ENCODE measurements around the gene CHL1.

CHL1 gene

GRCh38 chr3:207973-208372, 11.4 kb downstream of the CHL1 start:
- no peaks in the 10 kb centered on the region for H3K4me1 ChIP-seq (ENCODE audit: control insufficient read depth, low read depth, low read length)
- no peak overlapping the region for H4K5ac ChIP-seq (ENCODE audit: low read length)
- H2AK5ac ChIP-seq (ENCODE audit: low read length): no peak overlapping the region
- H3K27me3 ChIP-seq (ENCODE audit: insufficient read depth, low read length, poor library complexity): no peaks in the 10 kb centered on the region
- no peak overlapping the region for H4K8ac ChIP-seq (ENCODE audit: low read depth, low read length)
- H2BK5ac ChIP-seq (ENCODE audit: low read length): no peak overlapping the region
- H3K79me2 ChIP-seq (ENCODE audit: control insufficient read depth, insufficient read depth, low read length): no peaks in the 10 kb centered on the region
- no peak for DNase-seq
- H2BK120ac ChIP-seq (ENCODE audit: low read depth, low read length): no peak overlapping the region
- no peak overlapping the region for H3K18ac ChIP-seq (ENCODE audit: low read length)
- no peak overlapping the region for H3K56ac ChIP-seq (ENCODE audit: low read length)
- peaks cover 1% of the 10 kb centered on the region for H3K79me1 ChIP-seq (ENCODE audit: low read length)
- H3K4ac ChIP-seq (ENCODE audit: low read depth, low read length): no peak overlapping the region
- no peak overlapping the region for H3K27ac ChIP-seq (ENCODE audit: low read depth, low read length)
- no peak overlapping the region for H3K9ac ChIP-seq (ENCODE audit: low read length)
- no peak overlapping the region for H2BK15ac ChIP-seq (replicated peaks; ENCODE audit: low read depth)
- no peak overlapping the region for H3K23ac ChIP-seq (ENCODE audit: low read length)
- no peaks in the 10 kb centered on the region for H3K36me3 ChIP-seq (ENCODE audit: control insufficient read depth, insufficient read depth, low read length)
- H3K4me3 ChIP-seq (ENCODE audit: low read length): no peak overlapping the region
- H3K4me2 ChIP-seq (ENCODE audit: low read length): no peak overlapping the region

- Histone ChIP-seq H3K4me3 (ENCODE audit: low read length) (no peak overlapping the region), H3K4ac (ENCODE audit: low read depth, low read length) (no peak overlapping the region), H4K5ac (ENCODE audit: low read length) (no peak overlapping the region), H3K36me3 (ENCODE audit: control insufficient read depth, insufficient read depth, low read length) (no peaks in the 10 kb centered on the region), H2BK5ac (ENCODE audit: low read length) (no peak overlapping the region), H2BK15ac (replicated peaks; ENCODE audit: low read depth) (no peak overlapping the region), H3K56ac (ENCODE audit: low read length) (no peak overlapping the region), H3K79me2 (ENCODE audit: control insufficient read depth, insufficient read depth, low read length) (no peaks in the 10 kb centered on the region), H3K23ac (ENCODE audit: low read length) (no peak overlapping the region), H3K79me1 (ENCODE audit: low read length) (peaks cover 1% of the 10 kb centered on the region), H3K4me2 (ENCODE audit: low read length) (no peak overlapping the region), H3K18ac (ENCODE audit: low read length) (no peak overlapping the region), H3K27ac (ENCODE audit: low read depth, low read length) (no peak overlapping the region), H2AK5ac (ENCODE audit: low read length) (no peak overlapping the region), H3K9ac (ENCODE audit: low read length) (no peak overlapping the region), H3K27me3 (ENCODE audit: insufficient read depth, low read length, poor library complexity) (no peaks in the 10 kb centered on the region), H4K8ac (ENCODE audit: low read depth, low read length) (no peak overlapping the region), H3K4me1 (ENCODE audit: control insufficient read depth, low read depth, low read length) (no peaks in the 10 kb centered on the region), H2BK120ac (ENCODE audit: low read depth, low read length) (no peak overlapping the region)
- no CpG with 5 or more reads among the region's 4 CpGs for WGBS (ENCODE audit: extremely low coverage, insufficient coverage, low lambda C conversion rate)
- DNase-seq: no peak
Measured at GRCh38 chr3:210669-211068, 14.1 kb downstream of the CHL1 start.

GRCh38 chr3:212432-212831, 15.9 kb downstream of the CHL1 start:
- no peak overlapping the region for H4K5ac ChIP-seq (ENCODE audit: low read length)
- DNase-seq: no peak
- no peak overlapping the region for H3K18ac ChIP-seq (ENCODE audit: low read length)
- no peak overlapping the region for H2BK5ac ChIP-seq (ENCODE audit: low read length)
- peaks cover 1% of the 10 kb centered on the region for H3K79me1 ChIP-seq (ENCODE audit: low read length)
- H3K4me1 ChIP-seq (ENCODE audit: control insufficient read depth, low read depth, low read length): no peaks in the 10 kb centered on the region
- H3K9ac ChIP-seq (ENCODE audit: low read length): no peak overlapping the region
- H3K36me3 ChIP-seq (ENCODE audit: control insufficient read depth, insufficient read depth, low read length): no peaks in the 10 kb centered on the region
- no peak overlapping the region for H4K8ac ChIP-seq (ENCODE audit: low read depth, low read length)
- no peak overlapping the region for H3K27ac ChIP-seq (ENCODE audit: low read depth, low read length)
- no peaks in the 10 kb centered on the region for H3K27me3 ChIP-seq (ENCODE audit: insufficient read depth, low read length, poor library complexity)
- no CpG with 5 or more reads among the region's 4 CpGs for WGBS (ENCODE audit: extremely low coverage, insufficient coverage, low lambda C conversion rate)
- no peaks in the 10 kb centered on the region for H3K79me2 ChIP-seq (ENCODE audit: control insufficient read depth, insufficient read depth, low read length)
- H3K4me2 ChIP-seq (ENCODE audit: low read length): no peak overlapping the region
- no peak overlapping the region for H2AK5ac ChIP-seq (ENCODE audit: low read length)
- no peak overlapping the region for H3K4ac ChIP-seq (ENCODE audit: low read depth, low read length)
- no peak overlapping the region for H2BK15ac ChIP-seq (replicated peaks; ENCODE audit: low read depth)
- H3K23ac ChIP-seq (ENCODE audit: low read length): no peak overlapping the region
- no peak overlapping the region for H2BK120ac ChIP-seq (ENCODE audit: low read depth, low read length)
- H3K56ac ChIP-seq (ENCODE audit: low read length): no peak overlapping the region
- no peak overlapping the region for H3K4me3 ChIP-seq (ENCODE audit: low read length)

GRCh38 chr3:217099-217813, 20.7 kb downstream of the CHL1 start:
- no peaks in the 10 kb centered on the region for H3K27me3 ChIP-seq (ENCODE audit: insufficient read depth, low read length, poor library complexity)
- no CpG with 5 or more reads among the region's 5 CpGs for WGBS (ENCODE audit: extremely low coverage, insufficient coverage, low lambda C conversion rate)

GRCh38 chr3:217948-218347, 21.4 kb downstream of the CHL1 start:
- Histone ChIP-seq H3K27me3 (ENCODE audit: insufficient read depth, low read length, poor library complexity) (no peaks in the 10 kb centered on the region), H4K5ac (ENCODE audit: low read length) (no peak overlapping the region), H3K4ac (ENCODE audit: low read depth, low read length) (no peak overlapping the region), H3K79me2 (ENCODE audit: control insufficient read depth, insufficient read depth, low read length) (no peaks in the 10 kb centered on the region), H3K4me1 (ENCODE audit: control insufficient read depth, low read depth, low read length) (no peaks in the 10 kb centered on the region), H4K8ac (ENCODE audit: low read depth, low read length) (no peak overlapping the region), H2AK5ac (ENCODE audit: low read length) (no peak overlapping the region), H2BK5ac (ENCODE audit: low read length) (no peak overlapping the region), H3K27ac (ENCODE audit: low read depth, low read length) (no peak overlapping the region), H2BK15ac (replicated peaks; ENCODE audit: low read depth) (no peak overlapping the region), H3K23ac (ENCODE audit: low read length) (no peak overlapping the region), H3K36me3 (ENCODE audit: control insufficient read depth, insufficient read depth, low read length) (no peaks in the 10 kb centered on the region), H2BK120ac (ENCODE audit: low read depth, low read length) (no peak overlapping the region), H3K4me2 (ENCODE audit: low read length) (no peak overlapping the region), H3K9ac (ENCODE audit: low read length) (no peak overlapping the region), H3K4me3 (ENCODE audit: low read length) (no peak overlapping the region), H3K56ac (ENCODE audit: low read length) (no peak overlapping the region), H3K18ac (ENCODE audit: low read length) (no peak overlapping the region), H3K79me1 (ENCODE audit: low read length) (no peaks in the 10 kb centered on the region)
- no CpG with 5 or more reads among the region's 2 CpGs for WGBS (ENCODE audit: extremely low coverage, insufficient coverage, low lambda C conversion rate)
- DNase-seq: no peak

More at GRCh38 chr3:217099-217813, 20.7 kb downstream of the CHL1 start:
- Histone ChIP-seq H3K79me1 (ENCODE audit: low read length) (no peaks in the 10 kb centered on the region), H3K4ac (ENCODE audit: low read depth, low read length) (no peak overlapping the region), H4K5ac (ENCODE audit: low read length) (no peak overlapping the region), H3K4me3 (ENCODE audit: low read length) (no peak overlapping the region), H3K36me3 (ENCODE audit: control insufficient read depth, insufficient read depth, low read length) (no peaks in the 10 kb centered on the region), H3K9ac (ENCODE audit: low read length) (no peak overlapping the region), H2BK15ac (replicated peaks; ENCODE audit: low read depth) (no peak overlapping the region), H2AK5ac (ENCODE audit: low read length) (no peak overlapping the region), H3K4me1 (ENCODE audit: control insufficient read depth, low read depth, low read length) (no peaks in the 10 kb centered on the region), H3K4me2 (ENCODE audit: low read length) (no peak overlapping the region), H3K23ac (ENCODE audit: low read length) (no peak overlapping the region), H2BK5ac (ENCODE audit: low read length) (no peak overlapping the region), H2BK120ac (ENCODE audit: low read depth, low read length) (no peak overlapping the region), H3K56ac (ENCODE audit: low read length) (no peak overlapping the region), H3K18ac (ENCODE audit: low read length) (no peak overlapping the region), H4K8ac (ENCODE audit: low read depth, low read length) (no peak overlapping the region), H3K27ac (ENCODE audit: low read depth, low read length) (no peak overlapping the region), H3K79me2 (ENCODE audit: control insufficient read depth, insufficient read depth, low read length) (no peaks in the 10 kb centered on the region)
- no peak for DNase-seq

All from mesendoderm (in vitro differentiated cells).